Transverse colon (tissue), 3 donors: Measurements from ENCODE around the gene RABEP2.

Experiments used
- POLR2A ChIP-seq: fragments of 450-650 bp; IDR thresholded peaks from one replicate; pipeline ENCODE4 v1.6.1; 2016; ENCODE audit warnings: antibody characterized with exemption, mild to moderate bottlenecking, moderate library complexity
- TF ChIP-seq, protein P1 (sequence below), 5 experiments: fragments of 200-600 bp in 3 of 5; fragments of 450-650 bp in 2 of 5; sonication (generic) in 3 of 5; IDR thresholded peaks; 1 replicate in 2 of 5; 2 replicates in 3 of 5; pipeline ENCODE4 v1.5.1; 2016 to 2017; ENCODE audit warnings: antibody characterized with exemption in 5 of 5, inconsistent platforms in 3 of 5, mild to moderate bottlenecking in 2 of 5, moderate library complexity in 1 of 5

DNA sequence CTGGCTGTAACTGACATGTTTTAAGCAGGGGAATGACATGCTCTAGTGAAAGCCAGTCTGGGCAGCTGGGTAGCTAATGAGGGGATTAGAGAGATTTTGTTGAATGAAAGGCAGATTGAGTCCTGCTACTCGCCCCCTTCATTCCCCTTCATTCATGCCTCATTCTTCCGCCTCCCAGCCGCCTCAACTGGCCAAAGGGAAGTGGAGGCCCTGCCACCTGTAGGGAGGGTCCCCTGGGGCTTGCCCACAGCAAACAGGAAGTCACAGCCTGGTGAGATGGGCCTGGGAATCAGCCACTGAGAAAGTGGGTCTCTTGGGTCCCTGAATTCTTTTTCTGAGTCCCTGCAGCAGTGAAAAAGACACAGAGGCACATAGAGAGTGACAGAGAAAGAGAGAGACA lies 5.6 kb upstream of the RABEP2 start:
- TF ChIP-seq, protein P1, sequence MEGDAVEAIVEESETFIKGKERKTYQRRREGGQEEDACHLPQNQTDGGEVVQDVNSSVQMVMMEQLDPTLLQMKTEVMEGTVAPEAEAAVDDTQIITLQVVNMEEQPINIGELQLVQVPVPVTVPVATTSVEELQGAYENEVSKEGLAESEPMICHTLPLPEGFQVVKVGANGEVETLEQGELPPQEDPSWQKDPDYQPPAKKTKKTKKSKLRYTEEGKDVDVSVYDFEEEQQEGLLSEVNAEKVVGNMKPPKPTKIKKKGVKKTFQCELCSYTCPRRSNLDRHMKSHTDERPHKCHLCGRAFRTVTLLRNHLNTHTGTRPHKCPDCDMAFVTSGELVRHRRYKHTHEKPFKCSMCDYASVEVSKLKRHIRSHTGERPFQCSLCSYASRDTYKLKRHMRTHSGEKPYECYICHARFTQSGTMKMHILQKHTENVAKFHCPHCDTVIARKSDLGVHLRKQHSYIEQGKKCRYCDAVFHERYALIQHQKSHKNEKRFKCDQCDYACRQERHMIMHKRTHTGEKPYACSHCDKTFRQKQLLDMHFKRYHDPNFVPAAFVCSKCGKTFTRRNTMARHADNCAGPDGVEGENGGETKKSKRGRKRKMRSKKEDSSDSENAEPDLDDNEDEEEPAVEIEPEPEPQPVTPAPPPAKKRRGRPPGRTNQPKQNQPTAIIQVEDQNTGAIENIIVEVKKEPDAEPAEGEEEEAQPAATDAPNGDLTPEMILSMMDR (IDR thresholded peaks at IDR 0.05): no peak
- TF ChIP-seq POLR2A: no peak
